HL-60 (cell line): ENCODE results near the gene THBS3.

Experiments
- POLR2AphosphoS5 ChIP-seq: IDR thresholded peaks from 2 replicates; pipeline ENCODE4 v1.6.1; 2012; ENCODE audit warnings: low read depth
- TF ChIP-seq, protein P1 (sequence below): IDR thresholded peaks from one replicate; pipeline ENCODE4 v1.5.1; 2011; ENCODE audit warnings: low read length, control low read depth, inconsistent platforms; ENCODE audit not compliant: insufficient read depth
- TF ChIP-seq, protein P2 (sequence below): IDR thresholded peaks from 2 replicates; pipeline ENCODE4 v1.6.1; 2012; ENCODE audit warnings: low read depth; ENCODE audit not compliant: insufficient replicate concordance

DNA sequence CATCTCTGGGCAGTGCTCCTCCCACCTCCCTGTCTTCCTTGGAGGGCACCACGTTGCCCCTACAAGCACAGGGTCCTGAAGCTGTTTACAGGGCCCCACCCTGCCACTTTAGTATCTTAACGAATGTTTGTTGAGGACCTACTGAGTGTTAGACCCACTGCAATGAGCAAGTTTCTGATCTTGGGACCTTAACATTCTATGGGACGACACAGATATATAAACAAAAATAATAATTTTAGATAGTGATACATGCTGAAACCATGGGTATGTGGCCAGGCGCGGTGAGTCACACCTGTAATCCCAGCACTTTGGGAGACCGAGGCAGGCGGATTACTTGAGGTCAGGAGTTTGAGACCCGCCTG, 37.4 kb upstream of the THBS3 start:
- TF ChIP-seq, protein P1, sequence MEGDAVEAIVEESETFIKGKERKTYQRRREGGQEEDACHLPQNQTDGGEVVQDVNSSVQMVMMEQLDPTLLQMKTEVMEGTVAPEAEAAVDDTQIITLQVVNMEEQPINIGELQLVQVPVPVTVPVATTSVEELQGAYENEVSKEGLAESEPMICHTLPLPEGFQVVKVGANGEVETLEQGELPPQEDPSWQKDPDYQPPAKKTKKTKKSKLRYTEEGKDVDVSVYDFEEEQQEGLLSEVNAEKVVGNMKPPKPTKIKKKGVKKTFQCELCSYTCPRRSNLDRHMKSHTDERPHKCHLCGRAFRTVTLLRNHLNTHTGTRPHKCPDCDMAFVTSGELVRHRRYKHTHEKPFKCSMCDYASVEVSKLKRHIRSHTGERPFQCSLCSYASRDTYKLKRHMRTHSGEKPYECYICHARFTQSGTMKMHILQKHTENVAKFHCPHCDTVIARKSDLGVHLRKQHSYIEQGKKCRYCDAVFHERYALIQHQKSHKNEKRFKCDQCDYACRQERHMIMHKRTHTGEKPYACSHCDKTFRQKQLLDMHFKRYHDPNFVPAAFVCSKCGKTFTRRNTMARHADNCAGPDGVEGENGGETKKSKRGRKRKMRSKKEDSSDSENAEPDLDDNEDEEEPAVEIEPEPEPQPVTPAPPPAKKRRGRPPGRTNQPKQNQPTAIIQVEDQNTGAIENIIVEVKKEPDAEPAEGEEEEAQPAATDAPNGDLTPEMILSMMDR: no peak
- TF ChIP-seq, protein P2, sequence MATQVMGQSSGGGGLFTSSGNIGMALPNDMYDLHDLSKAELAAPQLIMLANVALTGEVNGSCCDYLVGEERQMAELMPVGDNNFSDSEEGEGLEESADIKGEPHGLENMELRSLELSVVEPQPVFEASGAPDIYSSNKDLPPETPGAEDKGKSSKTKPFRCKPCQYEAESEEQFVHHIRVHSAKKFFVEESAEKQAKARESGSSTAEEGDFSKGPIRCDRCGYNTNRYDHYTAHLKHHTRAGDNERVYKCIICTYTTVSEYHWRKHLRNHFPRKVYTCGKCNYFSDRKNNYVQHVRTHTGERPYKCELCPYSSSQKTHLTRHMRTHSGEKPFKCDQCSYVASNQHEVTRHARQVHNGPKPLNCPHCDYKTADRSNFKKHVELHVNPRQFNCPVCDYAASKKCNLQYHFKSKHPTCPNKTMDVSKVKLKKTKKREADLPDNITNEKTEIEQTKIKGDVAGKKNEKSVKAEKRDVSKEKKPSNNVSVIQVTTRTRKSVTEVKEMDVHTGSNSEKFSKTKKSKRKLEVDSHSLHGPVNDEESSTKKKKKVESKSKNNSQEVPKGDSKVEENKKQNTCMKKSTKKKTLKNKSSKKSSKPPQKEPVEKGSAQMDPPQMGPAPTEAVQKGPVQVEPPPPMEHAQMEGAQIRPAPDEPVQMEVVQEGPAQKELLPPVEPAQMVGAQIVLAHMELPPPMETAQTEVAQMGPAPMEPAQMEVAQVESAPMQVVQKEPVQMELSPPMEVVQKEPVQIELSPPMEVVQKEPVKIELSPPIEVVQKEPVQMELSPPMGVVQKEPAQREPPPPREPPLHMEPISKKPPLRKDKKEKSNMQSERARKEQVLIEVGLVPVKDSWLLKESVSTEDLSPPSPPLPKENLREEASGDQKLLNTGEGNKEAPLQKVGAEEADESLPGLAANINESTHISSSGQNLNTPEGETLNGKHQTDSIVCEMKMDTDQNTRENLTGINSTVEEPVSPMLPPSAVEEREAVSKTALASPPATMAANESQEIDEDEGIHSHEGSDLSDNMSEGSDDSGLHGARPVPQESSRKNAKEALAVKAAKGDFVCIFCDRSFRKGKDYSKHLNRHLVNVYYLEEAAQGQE: no peak
- TF ChIP-seq POLR2AphosphoS5: no peak
